Cardiac muscle cell (in vitro differentiated cells and primary cell): ENCODE results near the gene WDR75. TPM values are rescaled to one million over a fixed set of nuclear protein-coding genes. Genes with fewer than 3 reads are reported as not detected.
A peak's percentile ranks its signal among the peaks of the same experiment; 100 is the strongest.

ENCODE experiments used
- DNase-seq, 2 donors: peaks; one replicate each; pipeline versions ENCODE4 v3.0.0 to v3.0.0-alpha.2; 2010 to 2017; ENCODE audit warnings: low read depth in 1 of 2, low spot score in 1 of 2
- H3K27ac ChIP-seq: fragments of 200-600 bp; sonication (generic); 2 replicates; pipeline ENCODE4 v1.5.1; 2016
- H3K27me3 ChIP-seq: fragments of 200-600 bp; sonication (generic); 2 replicates; pipeline ENCODE4 v1.6.0; 2016; ENCODE audit warnings: control low read depth
- H3K36me3 ChIP-seq: fragments of 200-600 bp; sonication (generic); 2 replicates; pipeline ENCODE4 v1.5.1; 2016; ENCODE audit warnings: control low read depth
- H3K4me1 ChIP-seq: fragments of 200-600 bp; sonication (generic); 2 replicates; pipeline ENCODE4 v1.8.1; 2017; ENCODE audit warnings: low read depth, mild to moderate bottlenecking, mixed run types
- H3K4me3 ChIP-seq: fragments of 200-600 bp; sonication (generic); 2 replicates; pipeline ENCODE4 v1.5.1; 2016; ENCODE audit warnings: mild to moderate bottlenecking
- H3K9me3 ChIP-seq: fragments of 200-600 bp; sonication (generic); 2 replicates; pipeline ENCODE4 v1.5.1; 2017; ENCODE audit warnings: low read depth, mild to moderate bottlenecking, control low read depth
- CTCF ChIP-seq: IDR thresholded peaks from 2 replicates; pipeline ENCODE4 v1.5.1; 2012; ENCODE audit warnings: low read depth, mild to moderate bottlenecking, low read length
- polyA plus RNA-seq: library from polyadenylated mRNA; unstranded; fragments of >200 nt; fragmentation: Nextera tagmentation; extraction: Ambion mirVana; gene quantifications from 2 replicates; pipeline ENCODE4 v1.2.1, GENCODE V29; 2016
- total RNA-seq: library from RNA; depleted of rRNA; stranded (reverse); fragments of >200 nt; gene quantifications from 2 replicates; pipeline ENCODE4 v1.2.3, GENCODE V29; 2016

WDR75 gene
- total and polyA plus RNA-seq, 2 experiments from 2014 or later = 22.3 to 23.4 TPM

DNA sequence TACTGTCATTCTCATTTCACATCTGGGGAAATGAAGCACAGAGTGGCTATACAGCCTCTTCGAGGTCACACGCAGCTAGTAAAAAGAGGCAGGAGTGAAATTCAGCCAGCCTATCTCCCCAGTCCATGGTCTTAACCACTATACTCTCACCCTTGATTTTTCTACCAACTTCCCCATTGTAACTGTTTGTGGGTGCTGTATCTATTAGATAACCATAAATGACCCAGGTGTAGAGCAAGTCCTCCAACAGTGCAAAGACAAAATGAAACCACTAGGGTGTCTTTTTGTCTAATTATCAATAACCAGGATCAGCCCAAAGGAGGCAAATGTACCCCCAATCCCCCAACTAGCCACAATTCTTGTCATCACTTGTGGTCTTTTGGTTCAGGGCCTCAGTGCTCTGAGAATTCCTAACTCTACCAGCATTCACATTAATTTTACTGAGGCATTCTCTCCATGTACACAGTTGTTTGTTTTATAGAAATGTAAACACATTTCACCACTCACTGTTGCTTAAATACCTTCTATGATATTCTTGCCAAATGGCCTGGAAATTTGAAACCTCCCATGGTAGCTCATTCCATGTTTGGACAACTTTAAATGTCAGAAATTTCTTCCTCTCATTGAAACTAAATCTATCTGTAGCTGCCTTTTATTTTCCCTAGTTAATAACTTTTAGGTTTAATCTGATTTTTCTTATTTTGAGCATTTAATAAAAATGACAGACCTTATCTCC lies 80.6 kb downstream of the WDR75 start:
- H3K9me3 ChIP-seq = no peaks in the 10 kb centered on the region
- no peak for DNase-seq

DNA sequence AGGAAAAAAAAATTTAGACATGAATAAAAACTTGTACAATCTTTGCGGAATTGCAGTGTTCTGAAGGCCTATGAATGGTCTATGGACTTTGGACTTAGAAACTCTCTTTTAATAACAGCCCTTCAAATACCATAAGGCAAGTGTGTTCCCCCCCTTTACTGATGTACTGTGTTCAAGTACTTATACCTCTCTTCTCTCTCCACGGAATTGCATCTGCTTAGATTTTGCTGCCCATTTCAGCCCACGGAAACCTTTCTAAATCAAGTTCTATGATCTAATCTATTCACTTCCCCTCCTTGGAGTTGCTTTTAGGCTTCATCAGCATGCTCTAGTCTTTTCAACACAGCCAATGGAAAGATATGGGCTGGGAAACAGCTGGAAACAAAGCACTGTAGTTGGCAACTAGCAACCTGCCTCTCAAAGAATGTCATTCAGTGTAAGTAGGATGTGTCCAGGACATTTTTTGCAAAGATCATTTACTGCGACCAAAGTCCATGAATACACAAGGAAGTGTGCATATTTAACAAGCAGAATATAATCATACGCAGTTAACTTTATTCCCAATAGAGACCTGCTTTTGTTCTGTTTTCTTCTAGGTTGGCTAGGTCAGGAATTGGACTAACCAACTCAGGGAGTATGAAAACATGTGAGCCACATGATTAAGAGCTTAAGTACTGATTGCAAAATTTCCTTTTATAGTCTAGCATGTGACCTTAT lies 81.3 kb downstream of the WDR75 start:
- no peak overlapping the region for H3K4me3 ChIP-seq
- H3K36me3 ChIP-seq = no peaks in the 10 kb centered on the region
- H3K27me3 ChIP-seq = no peaks in the 10 kb centered on the region
- no peaks in the 10 kb centered on the region for H3K9me3 ChIP-seq
- DNase-seq = peak in 1 of 2 donors; percentile 25
- H3K4me1 ChIP-seq = peaks cover 8% of the 10 kb centered on the region
- no peak overlapping the region for H3K27ac ChIP-seq
- TF ChIP-seq CTCF = no peak

More for the DNA sequence above, 80.6 kb downstream of the WDR75 start:
- Histone ChIP-seq H3K27me3 (no peaks in the 10 kb centered on the region), H3K4me3 (no peak overlapping the region), H3K36me3 (no peaks in the 10 kb centered on the region), H3K4me1 (peaks cover 8% of the 10 kb centered on the region), H3K27ac (no peak overlapping the region)
- no peak for TF ChIP-seq CTCF

GRCh38 chr2:189524746-189525145 lies 83.5 kb downstream of the WDR75 start:
- Histone ChIP-seq H3K4me3 (no peak overlapping the region), H3K9me3 (no peaks in the 10 kb centered on the region), H3K4me1 (peaks cover 5% of the 10 kb centered on the region), H3K27me3 (no peaks in the 10 kb centered on the region), H3K27ac (no peak overlapping the region), H3K36me3 (no peaks in the 10 kb centered on the region)
- DNase-seq = no peak
- TF ChIP-seq CTCF = no peak

Other genes with a start within 250 kb of the WDR75 start
- gene SLC40A1, start 139.3 kb downstream of the WDR75 start, total RNA-seq = 0.80 and 5.2 TPM in 2 replicates
- gene SLC40A1, start 139.3 kb downstream of the WDR75 start, polyA plus RNA-seq = 7.3 and 11.5 TPM in 2 replicates
- gene ASNSD1, start 220.0 kb downstream of the WDR75 start, total RNA-seq = 21.8 and 25.2 TPM in 2 replicates
- 36.8 and 37.1 TPM in 2 replicates for gene ASNSD1, start 220.0 kb downstream of the WDR75 start, polyA plus RNA-seq
- 1.2 and 1.4 TPM in 2 replicates for gene ANKAR, start 233.2 kb downstream of the WDR75 start, total RNA-seq
- 4.4 and 5.4 TPM in 2 replicates for gene ANKAR, start 233.2 kb downstream of the WDR75 start, polyA plus RNA-seq